LoVo (cell line): ENCODE measurements around the gene CHSY3.
A peak's percentile ranks its signal among the peaks of the same experiment; 100 is the strongest.
"Not testable (repeated sequence)": the region's sequence is repeated elsewhere in the genome, so short reads cannot be mapped to it uniquely, and the experiment has no call there.

Experiments
- DNase-seq: peaks from one replicate; pipeline ENCODE4 v3.0.0-alpha.2; 2016; ENCODE audit warnings: low spot score

CHSY3 gene

DNA sequence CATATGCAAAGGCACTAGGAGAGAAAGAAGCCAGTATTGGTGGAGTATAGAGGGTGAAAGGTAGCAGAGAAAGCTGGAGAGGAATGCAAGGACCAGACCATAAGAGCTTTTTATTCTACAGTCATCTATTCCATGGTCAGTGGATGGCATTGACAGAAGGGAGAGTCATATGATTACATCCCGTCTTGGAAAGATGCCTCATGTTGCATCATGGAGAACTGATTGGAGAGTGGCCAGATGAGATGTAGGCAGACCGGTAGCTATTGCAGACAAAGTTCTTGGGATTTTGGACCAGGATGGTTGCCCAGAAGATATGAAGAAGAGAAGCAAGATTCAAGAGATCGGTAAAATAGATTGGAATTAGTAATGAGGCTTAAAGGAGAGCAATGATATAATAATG is 260.7 kb downstream of the CHSY3 start:
- no peak for DNase-seq

DNA sequence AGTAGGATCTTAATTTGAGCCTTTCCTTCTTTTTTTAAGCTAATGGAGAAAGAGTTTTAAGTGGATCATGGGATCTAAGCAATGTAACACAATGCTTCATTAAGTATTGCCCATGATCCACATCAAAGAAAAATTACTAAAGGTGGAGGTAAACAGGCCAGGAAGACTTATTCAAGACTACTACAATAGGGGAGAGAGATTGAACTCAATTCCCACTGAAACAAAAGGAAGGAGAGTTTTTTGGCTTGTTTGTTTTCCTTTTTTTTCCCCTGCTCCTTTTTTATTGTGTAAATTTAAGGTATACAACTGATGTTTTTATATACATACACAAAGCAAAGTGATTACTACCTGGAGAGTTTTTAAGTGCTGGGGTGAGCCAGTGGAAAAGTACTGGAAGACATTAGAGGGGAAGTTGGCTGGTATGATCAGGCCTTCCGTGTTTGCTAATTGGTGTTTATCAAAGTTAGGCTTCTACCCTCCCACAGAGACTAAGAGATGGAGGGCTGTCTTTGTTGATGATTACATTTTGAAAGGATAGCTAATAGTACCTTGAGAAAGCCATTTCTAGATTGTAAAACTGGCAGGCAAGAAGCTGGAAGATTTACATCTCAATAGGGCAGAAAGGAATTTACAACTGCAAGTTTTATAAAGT is 262.7 kb downstream of the CHSY3 start:
- DNase-seq, result no peak

- DNase-seq, result no peak
Observed at GRCh38 chr5:130168211-130168610, 263.9 kb downstream of the CHSY3 start.

DNA sequence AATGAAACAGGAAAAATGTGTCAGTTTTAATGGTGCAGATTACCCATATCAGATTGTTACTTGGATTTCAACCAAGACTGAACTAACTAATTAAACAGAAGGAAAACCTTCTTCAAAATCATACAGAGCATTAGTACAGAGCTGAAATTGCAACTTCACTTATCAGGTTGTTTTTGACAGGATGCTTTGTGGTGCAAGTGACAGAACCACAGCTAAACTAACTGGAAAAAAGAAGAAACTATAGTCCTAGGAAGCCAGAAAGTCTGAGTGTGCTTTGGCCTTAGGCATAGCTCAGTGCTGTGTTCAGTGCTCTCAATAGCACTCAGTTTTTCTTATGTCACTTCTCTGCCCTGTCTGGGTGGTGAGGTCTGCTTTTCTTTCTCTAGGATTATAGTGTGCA is 267.4 kb downstream of the CHSY3 start:
- no peak for DNase-seq

GRCh38 chr5:130183115-130183514 is 278.9 kb downstream of the CHSY3 start:
- no peak for DNase-seq

GRCh38 chr5:130189961-130190360 is 285.7 kb downstream of the CHSY3 start:
- DNase-seq, result no peak

DNA sequence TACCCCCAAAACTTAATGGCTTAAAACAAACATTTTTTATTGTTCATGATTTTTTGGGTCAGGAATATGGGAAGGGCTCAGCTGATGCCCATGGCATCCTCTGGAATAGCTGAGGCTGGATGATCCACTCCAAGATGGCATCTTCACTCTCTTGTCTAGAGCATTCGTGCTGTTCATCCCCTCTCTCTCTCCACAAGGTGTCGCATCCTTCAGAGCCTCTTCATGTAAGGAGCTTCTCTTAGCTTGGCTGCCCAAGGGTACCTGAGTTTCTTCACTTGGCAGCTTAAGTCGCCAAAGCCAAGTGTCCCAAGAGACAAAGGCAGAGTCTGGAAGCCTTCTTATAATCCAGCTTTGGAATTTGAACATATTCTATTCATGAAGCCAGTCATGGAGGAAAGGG is 294.7 kb downstream of the CHSY3 start:
- peak; percentile 35 for DNase-seq

DNA sequence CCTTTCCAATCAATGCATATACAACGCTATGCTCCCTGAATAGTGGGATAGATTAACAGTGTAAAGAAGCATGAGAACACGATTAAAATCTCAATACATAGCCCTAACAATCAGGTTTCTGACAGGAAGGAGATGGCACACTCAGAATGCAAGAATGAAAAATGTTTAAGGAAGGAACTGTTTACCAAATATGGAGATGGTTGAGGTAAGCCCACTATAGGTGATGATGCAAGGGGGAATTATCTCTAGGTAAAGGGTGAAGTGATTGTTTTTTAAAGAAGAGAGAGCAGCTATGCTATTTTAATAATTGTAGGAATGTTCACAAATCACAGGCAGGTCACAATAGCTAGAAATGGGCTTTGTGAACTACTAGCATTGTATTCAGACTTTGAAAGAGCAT is 302.4 kb downstream of the CHSY3 start:
- DNase-seq, result no peak

DNA sequence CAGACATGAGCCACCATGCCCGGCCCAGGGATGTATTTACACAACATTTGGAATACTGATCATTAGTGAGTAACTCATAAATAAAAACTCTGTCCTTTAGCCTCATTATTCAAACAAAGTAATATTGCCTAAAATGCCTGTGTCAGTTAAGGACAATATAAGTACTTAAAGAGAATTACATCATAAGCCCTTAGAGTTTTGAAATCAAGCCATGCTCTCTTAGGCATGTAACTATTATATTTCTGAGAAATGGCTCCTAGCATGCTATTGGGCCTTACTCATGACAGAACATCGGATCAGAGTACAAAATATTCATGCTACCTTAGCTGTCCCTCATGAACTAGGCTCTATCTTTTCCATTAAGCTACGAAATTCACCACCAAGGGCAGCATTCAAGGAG is 309.3 kb downstream of the CHSY3 start:
- DNase-seq, result no peak

DNA sequence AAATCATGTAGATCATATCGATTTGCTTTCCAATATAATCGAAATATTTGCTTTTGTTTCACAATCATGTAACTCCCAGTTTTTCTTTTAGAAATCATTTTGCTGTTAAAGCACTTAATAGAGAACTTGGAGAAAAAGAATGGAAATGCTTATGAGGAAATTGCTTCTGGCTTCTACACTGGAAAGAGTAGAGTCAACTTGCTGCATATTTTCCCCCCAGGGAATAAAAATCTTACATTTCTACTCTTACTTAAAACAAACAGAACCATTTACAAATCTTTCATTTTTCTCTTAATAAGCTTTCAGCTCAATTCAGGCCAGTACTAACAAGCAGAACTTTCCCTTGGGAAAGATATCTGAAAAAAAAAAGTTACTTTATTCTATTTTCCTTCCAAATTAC is 312.0 kb downstream of the CHSY3 start:
- DNase-seq, result no peak

GRCh38 chr5:130222573-130222972 is 318.3 kb downstream of the CHSY3 start:
- peak; percentile 28 for DNase-seq

DNA sequence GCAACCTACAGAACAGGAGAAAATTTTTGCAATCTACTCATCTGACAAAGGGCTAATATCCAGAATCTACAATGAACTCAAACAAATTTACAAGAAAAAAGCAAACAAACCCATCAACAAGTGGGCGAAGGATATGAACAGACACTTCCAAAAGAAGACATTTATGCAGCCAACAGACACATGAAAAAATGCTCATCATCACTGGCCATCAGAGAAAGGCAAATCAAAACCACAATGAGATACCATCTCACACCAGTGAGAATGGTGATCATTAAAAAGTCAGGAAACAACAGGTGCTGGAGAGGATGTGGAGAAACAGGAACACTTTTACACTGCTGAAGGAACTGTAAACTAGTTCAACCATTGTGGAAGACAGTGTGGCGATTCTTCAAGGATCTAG is 322.3 kb downstream of the CHSY3 start:
- DNase-seq, result not testable (repeated sequence)

DNA sequence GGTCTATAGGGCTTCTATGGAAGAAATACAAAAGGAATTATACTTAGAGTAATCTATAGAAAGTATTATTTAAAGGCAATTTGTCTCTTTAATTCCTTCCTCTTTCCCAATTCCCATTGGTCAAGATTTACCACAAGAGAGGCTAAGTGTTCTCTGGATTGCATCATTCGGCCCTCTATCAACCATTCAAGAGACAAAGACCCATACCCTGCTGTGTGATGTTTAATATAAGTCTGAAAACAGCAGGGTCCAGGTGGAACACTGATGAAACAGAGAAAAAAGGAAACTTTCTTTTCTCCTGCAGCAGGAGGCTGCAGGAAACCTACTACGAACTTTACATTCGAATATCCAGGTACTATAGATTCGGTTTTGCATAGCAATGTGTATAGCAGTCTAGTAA is 323.4 kb downstream of the CHSY3 start:
- DNase-seq, result no peak

DNA sequence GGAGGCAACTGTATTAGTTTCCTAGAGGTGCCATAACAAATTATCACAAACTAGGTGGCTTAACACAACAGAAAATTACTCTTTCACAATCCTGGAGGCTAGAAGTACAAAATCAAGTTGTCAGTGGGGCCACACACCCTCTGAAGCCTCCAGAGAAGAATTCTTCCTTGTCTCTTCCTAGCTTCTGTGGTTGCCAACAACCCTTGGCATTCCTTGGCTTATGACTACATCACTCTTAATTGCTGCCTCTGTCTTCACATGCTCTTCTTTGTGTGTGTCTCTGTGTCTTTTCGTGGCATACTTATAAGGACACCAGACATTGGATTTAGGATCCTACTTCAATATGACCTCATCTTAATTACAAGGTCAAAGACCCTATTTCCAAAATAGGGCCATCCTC is 327.5 kb downstream of the CHSY3 start:
- peak; percentile 15 for DNase-seq

DNA sequence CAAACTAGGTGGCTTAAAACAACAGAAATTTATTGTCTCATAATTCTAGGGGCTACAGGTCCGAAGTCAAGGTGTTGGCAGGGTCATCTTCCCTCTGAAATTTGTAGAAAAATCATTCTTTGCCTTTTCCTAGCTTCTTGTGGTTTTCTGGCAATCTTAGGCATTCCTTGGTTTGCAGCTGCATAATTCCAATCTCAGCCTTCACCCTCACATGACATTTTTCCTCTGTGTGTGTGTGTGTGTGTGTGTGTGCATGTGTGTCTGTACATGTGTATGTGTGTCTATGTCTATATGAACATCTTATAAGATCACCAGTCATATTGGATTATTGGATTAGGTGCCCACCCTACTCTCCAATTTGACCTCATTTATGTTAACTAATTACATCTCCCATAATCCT is 330.6 kb downstream of the CHSY3 start:
- DNase-seq, result no peak
